GM12872 (cell line): ENCODE data around the gene PLEKHA6.

Experiments
- CTCF ChIP-seq: IDR thresholded peaks from 3 replicates; pipeline ENCODE4 v1.5.1; 2011; ENCODE audit warnings: low read depth, mild to moderate bottlenecking, low read length, moderate library complexity; ENCODE audit not compliant: insufficient read depth

Gene PLEKHA6

DNA sequence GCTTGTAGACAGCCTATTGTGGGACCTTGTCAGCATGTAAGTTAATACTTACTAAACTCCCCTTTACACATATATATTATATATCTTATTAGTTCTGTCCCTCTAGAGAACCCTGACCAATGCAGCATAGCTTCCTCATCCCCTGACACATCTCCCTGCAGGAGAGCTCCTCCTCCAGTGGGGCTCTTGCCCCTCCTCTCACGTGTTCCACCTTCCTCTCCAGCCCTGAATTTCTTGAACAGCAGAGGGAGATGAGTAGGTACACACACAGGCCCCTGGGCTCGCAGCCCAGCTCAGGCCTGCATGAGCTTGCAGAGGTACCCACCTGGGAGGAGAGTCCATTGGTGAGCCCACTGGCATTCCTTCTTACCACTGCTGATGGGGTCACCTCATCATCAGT lies 118.7 kb downstream of the PLEKHA6 start:
- TF ChIP-seq CTCF, result no peak

DNA sequence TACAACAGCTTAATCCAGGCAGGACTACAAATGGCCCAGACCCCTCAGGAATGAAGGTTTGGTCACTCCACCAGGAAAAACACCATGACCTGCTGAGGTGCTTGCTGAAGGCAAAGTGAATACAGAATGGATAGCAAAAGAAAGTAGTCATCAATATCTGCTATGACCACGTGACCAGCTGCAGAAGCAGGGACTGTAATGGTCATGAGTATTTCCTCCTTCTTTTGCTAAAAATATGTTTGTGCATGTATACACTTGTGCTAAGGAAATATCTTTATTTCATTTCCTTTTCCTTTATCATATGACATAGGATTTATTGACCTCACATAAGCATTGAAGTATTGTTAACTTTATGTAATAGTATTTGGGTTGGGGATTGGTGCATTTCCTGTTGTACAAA lies 119.5 kb downstream of the PLEKHA6 start:
- TF ChIP-seq CTCF, result no peak

GRCh38 chr1:204232526-204232925 lies 127.2 kb downstream of the PLEKHA6 start:
- TF ChIP-seq CTCF, result no peak

GRCh38 chr1:204230211-204230610 lies 129.5 kb downstream of the PLEKHA6 start:
- TF ChIP-seq CTCF, result no peak

DNA sequence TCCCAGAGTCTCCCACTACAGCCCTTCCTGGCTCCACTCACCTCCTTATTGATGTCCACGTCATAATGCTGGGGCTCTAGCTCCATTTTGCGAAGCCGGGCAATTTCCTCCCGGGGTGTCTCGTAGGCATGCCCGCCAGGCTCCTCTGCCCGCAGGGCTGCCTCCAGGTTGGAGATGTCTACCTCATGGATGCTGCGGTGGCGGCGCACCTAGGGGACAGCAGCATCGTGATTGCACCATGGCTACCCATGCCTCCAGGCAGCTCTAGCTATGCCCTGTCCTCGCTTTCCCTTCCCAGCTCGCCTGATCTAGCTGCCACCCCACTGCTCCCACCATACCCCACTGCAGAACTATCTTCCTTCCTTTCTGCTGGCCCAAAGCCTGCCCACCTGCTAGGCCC lies 130.8 kb downstream of the PLEKHA6 start:
- no peak for TF ChIP-seq CTCF

- TF ChIP-seq CTCF, result no peak
These were observed 131.5 kb downstream of the PLEKHA6 start for GRCh38 chr1:204227996-204228785.

DNA sequence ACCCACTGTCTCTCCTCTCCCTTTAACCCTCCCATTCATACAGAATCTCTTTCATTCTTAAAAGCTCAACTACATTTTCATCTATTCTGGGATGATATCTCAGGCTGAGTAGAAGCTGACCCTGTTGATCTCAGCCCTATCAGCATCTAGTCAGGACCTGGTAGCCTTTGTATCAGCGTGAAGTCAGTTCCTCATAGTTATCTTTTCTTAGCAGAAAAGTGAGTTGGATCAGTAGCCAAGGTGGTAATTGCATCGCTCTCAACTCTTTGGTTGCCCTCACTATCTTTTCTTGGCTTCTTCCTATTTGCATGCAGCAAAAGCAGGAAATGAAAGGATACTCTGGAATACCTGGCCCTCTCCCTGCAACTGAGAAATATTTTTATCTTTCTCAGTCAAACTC lies 132.4 kb downstream of the PLEKHA6 start:
- no peak for TF ChIP-seq CTCF
